ENCODE results near the gene KAZALD1. TPM values are rescaled to one million over a fixed set of nuclear protein-coding genes. Genes with fewer than 3 reads are reported as not detected.
A peak's percentile ranks its signal among the peaks of the same experiment; 100 is the strongest.

KAZALD1 gene
- total and polyA plus RNA-seq, 10 of the 15 experiments (the other 5 are each of a cell fraction or from before 2014, with no cell fraction given), result 0.10 to 4.3 (median 1.9) TPM

DNA sequence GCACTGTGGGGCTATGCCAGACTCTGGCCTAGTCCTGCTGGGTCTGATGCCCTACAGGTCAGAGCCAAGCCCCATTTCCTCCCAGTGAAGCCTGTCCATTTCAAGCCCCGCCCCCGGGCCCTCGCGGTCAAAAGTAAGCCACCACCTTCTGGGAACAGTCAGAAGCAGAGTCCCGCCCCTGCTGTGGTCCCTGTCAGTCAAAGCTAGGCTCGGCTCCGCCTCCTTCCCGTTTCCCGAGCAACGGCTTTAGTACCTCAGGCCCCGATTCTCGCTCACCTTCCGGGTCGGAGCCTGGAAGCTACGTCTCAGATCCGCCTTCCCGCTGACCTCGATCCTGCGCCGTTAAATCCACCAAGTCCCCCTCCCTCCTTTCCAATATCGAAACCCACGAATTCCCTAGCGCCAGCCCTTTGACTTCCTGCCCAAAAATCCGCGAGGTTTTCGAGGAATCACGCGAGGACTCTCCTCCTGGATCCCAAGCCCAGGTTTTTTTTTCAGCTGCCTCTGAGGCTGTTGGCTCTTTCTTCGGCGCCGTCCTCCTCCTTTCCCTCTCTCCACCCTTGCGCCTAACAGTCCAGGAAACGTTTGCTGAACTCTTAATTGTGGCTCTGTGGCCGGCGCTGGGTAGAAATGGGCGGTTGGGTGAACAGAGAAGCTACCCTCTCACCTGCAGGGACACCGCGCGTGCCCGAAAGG, 19.0 kb upstream of the KAZALD1 start (continued):
- TF ChIP-seq, protein P1, sequence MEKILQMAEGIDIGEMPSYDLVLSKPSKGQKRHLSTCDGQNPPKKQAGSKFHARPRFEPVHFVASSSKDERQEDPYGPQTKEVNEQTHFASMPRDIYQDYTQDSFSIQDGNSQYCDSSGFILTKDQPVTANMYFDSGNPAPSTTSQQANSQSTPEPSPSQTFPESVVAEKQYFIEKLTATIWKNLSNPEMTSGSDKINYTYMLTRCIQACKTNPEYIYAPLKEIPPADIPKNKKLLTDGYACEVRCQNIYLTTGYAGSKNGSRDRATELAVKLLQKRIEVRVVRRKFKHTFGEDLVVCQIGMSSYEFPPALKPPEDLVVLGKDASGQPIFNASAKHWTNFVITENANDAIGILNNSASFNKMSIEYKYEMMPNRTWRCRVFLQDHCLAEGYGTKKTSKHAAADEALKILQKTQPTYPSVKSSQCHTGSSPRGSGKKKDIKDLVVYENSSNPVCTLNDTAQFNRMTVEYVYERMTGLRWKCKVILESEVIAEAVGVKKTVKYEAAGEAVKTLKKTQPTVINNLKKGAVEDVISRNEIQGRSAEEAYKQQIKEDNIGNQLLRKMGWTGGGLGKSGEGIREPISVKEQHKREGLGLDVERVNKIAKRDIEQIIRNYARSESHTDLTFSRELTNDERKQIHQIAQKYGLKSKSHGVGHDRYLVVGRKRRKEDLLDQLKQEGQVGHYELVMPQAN (conservative IDR thresholded peaks at IDR 0.05), result no peak
- TF ChIP-seq KDM1A (IDR thresholded peaks at IDR 0.05; ENCODE audit: borderline replicate concordance) (no peak), NFXL1 (IDR thresholded peaks at IDR 0.05; ENCODE audit: borderline replicate concordance) (no peak), STAT1 (conservative IDR thresholded peaks at IDR 0.05) (0 out of 2 replicates have a peak, but pooled peaks have one; percentile 21), SP1 (IDR thresholded peaks at IDR 0.05; ENCODE audit: low read depth, low read length) (peak; percentile 21), SUZ12 (IDR thresholded peaks at IDR 0.05; ENCODE audit: unreplicated experiment) (no peak), BMI1 (IDR thresholded peaks at IDR 0.05; ENCODE audit: borderline replicate concordance) (peak; percentile 88; the same call in 1 of the 2 replicates), ZBTB40 (IDR thresholded peaks at IDR 0.05; ENCODE audit: borderline replicate concordance) (peak; percentile 39; the same call in 1 of the 2 replicates), RAD51 (IDR thresholded peaks at IDR 0.05) (no peak), CREM (IDR thresholded peaks at IDR 0.05; ENCODE audit: low read depth) (no peak), NRF1 (conservative IDR thresholded peaks at IDR 0.05; ENCODE audit: low read depth, low read length) (no peak), SREBF1 (IDR thresholded peaks at IDR 0.05; ENCODE audit: low read length) (no peak), EZH2 (IDR thresholded peaks at IDR 0.05; ENCODE audit: borderline replicate concordance, control insufficient read depth, low read depth, low read length) (no peak), JUNB (IDR thresholded peaks at IDR 0.05) (0 out of 2 replicates have a peak, but pooled peaks have one; percentile 37), IKZF2 (IDR thresholded peaks at IDR 0.05) (peak; percentile 73 to 74), MYC (IDR thresholded peaks at IDR 0.05; ENCODE audit: insufficient read depth, insufficient read length, insufficient replicate concordance, low read length, severe bottlenecking) (no peak), SIX5 (IDR thresholded peaks at IDR 0.05; ENCODE audit: low read depth, low read length, severe bottlenecking) (no peak), LARP7 (IDR thresholded peaks at IDR 0.05) (no peak), RAD21 (IDR thresholded peaks at IDR 0.05; ENCODE audit: insufficient read depth, low read depth, low read length) (no peak), DPF2 (IDR thresholded peaks at IDR 0.05) (peak; percentile 96), IRF3 (IDR thresholded peaks at IDR 0.05) (no peak), NFYB (IDR thresholded peaks at IDR 0.05; ENCODE audit: insufficient read depth, low read depth, low read length) (no peak), ESRRA (IDR thresholded peaks at IDR 0.05; ENCODE audit: low read length) (no peak), SIN3A (IDR thresholded peaks at IDR 0.05; ENCODE audit: low read depth, low read length) (peak; percentile 42; the same call in 1 of the 2 replicates)

Data from GM12878 (cell line).